Measurements from ENCODE around the gene MARS1. TPM values are rescaled to one million over a fixed set of nuclear protein-coding genes. Genes with fewer than 3 reads are reported as not detected.
"Not testable (repeated sequence)": the region's sequence is repeated elsewhere in the genome, so short reads cannot be mapped to it uniquely, and the experiment has no call there.

Gene MARS1
- total RNA-seq, 1 donor from 2014 or later = 257 TPM

GRCh38 chr12:57558864-57559263, 71.0 kb downstream of the MARS1 start:
- no peak overlapping the region for H3K4me3 Mint-ChIP-seq

GRCh38 chr12:57560516-57560915, 72.6 kb downstream of the MARS1 start:
- Mint-ChIP-seq H3K9me3 (no peaks in the 10 kb centered on the region), H3K4me3 (no peak overlapping the region), H3K27me3 (ENCODE audit: low read depth) (peaks cover 30% of the 10 kb centered on the region), H3K36me3 (ENCODE audit: low read depth) (peaks cover 6% of the 10 kb centered on the region), H3K4me1 (no peaks in the 10 kb centered on the region), H3K27ac (ENCODE audit: unreplicated experiment) (no peak overlapping the region)
- no peak for DNase-seq (ENCODE audit: low read depth, low spot score)
- no peak for TF ChIP-seq CTCF (conservative IDR thresholded peaks at IDR 0.05)

More at GRCh38 chr12:57558864-57559263, 71.0 kb downstream of the MARS1 start:
- Mint-ChIP-seq H3K9me3 (no peaks in the 10 kb centered on the region), H3K4me1 (peaks cover 1% of the 10 kb centered on the region), H3K27me3 (ENCODE audit: low read depth) (peaks cover 24% of the 10 kb centered on the region), H3K27ac (ENCODE audit: unreplicated experiment) (no peak overlapping the region), H3K36me3 (ENCODE audit: low read depth) (no peaks in the 10 kb centered on the region)
- DNase-seq (ENCODE audit: low read depth, low spot score) = no peak
- no peak for TF ChIP-seq CTCF (conservative IDR thresholded peaks at IDR 0.05)

GRCh38 chr12:57561117-57561516, 73.2 kb downstream of the MARS1 start:
- not testable (repeated sequence) for H3K27ac Mint-ChIP-seq (ENCODE audit: unreplicated experiment); DNase-seq (ENCODE audit: low read depth, low spot score); H3K9me3 Mint-ChIP-seq; H3K4me3 Mint-ChIP-seq; H3K4me1 Mint-ChIP-seq; H3K36me3 Mint-ChIP-seq (ENCODE audit: low read depth)
- peaks cover 30% of the 10 kb centered on the region for H3K27me3 Mint-ChIP-seq (ENCODE audit: low read depth)

GRCh38 chr12:57563358-57563757, 75.5 kb downstream of the MARS1 start:
- Mint-ChIP-seq H3K9me3 (no peaks in the 10 kb centered on the region), H3K27me3 (ENCODE audit: low read depth) (peaks cover 25% of the 10 kb centered on the region), H3K4me1 (no peaks in the 10 kb centered on the region), H3K4me3 (no peak overlapping the region), H3K27ac (ENCODE audit: unreplicated experiment) (no peak overlapping the region), H3K36me3 (ENCODE audit: low read depth) (peaks cover 6% of the 10 kb centered on the region)
- TF ChIP-seq CTCF (conservative IDR thresholded peaks at IDR 0.05) = no peak
- DNase-seq (ENCODE audit: low read depth, low spot score) = no peak

- H3K27ac Mint-ChIP-seq (ENCODE audit: unreplicated experiment) = no peak overlapping the region
- no peak overlapping the region for H3K4me3 Mint-ChIP-seq
- no peak for DNase-seq (ENCODE audit: low read depth, low spot score)
- H3K36me3 Mint-ChIP-seq (ENCODE audit: low read depth) = peaks cover 9% of the 10 kb centered on the region
- no peaks in the 10 kb centered on the region for H3K9me3 Mint-ChIP-seq
- no peak for TF ChIP-seq CTCF (conservative IDR thresholded peaks at IDR 0.05)
- H3K27me3 Mint-ChIP-seq (ENCODE audit: low read depth) = peaks cover 25% of the 10 kb centered on the region
- H3K4me1 Mint-ChIP-seq = no peaks in the 10 kb centered on the region
Measured at GRCh38 chr12:57564178-57564740, 76.4 kb downstream of the MARS1 start.

Small RNA genes lying within 50 kb of the gene (microRNA-seq; reads per million reads assigned to microRNA genes)
- gene MIR616 = 3.6 reads per million
- 1.8 reads per million for gene MIR6758

Other genes with a start within 250 kb of the MARS1 start
- gene STAC3, start 236.9 kb upstream of the MARS1 start, total RNA-seq = 3.8 and 4.1 TPM in 2 replicates
- 57.3 and 57.5 TPM in 2 replicates for gene R3HDM2, start 57.0 kb upstream of the MARS1 start, total RNA-seq
- 0.14 TPM in 1 of 2 replicates, not detected in the other for gene INHBC, start 53.3 kb upstream of the MARS1 start, total RNA-seq
- gene INHBE, start 32.8 kb upstream of the MARS1 start, total RNA-seq = 0.36 and 0.61 TPM in 2 replicates
- gene GLI1, start 28.3 kb upstream of the MARS1 start, total RNA-seq = 0.58 and 1.3 TPM in 2 replicates
- gene ARHGAP9, start 8.2 kb upstream of the MARS1 start, total RNA-seq = 0.56 and 1.0 TPM in 2 replicates
- gene DDIT3, start 32.4 kb downstream of the MARS1 start, total RNA-seq = 14.1 and 15.0 TPM in 2 replicates
- gene MBD6, start 34.8 kb downstream of the MARS1 start, total RNA-seq = 90.4 and 91.3 TPM in 2 replicates
- 133 and 138 TPM in 2 replicates for gene DCTN2, start 59.1 kb downstream of the MARS1 start, total RNA-seq
- gene KIF5A, start 62.0 kb downstream of the MARS1 start, total RNA-seq = 16.9 and 20.8 TPM in 2 replicates
- gene PIP4K2C, start 103.1 kb downstream of the MARS1 start, total RNA-seq = 15.9 and 17.3 TPM in 2 replicates
- gene DTX3, start 116.8 kb downstream of the MARS1 start, total RNA-seq = 74.7 and 75.6 TPM in 2 replicates
- 41.2 and 43.8 TPM in 2 replicates for gene ARHGEF25, start 123.4 kb downstream of the MARS1 start, total RNA-seq
- 18.6 and 19.5 TPM in 2 replicates for gene B4GALNT1, start 145.1 kb downstream of the MARS1 start, total RNA-seq
- 123 and 135 TPM in 2 replicates for gene OS9, start 206.1 kb downstream of the MARS1 start, total RNA-seq

Measured in neural crest cell (in vitro differentiated cells).